Thoracic aorta (tissue), 2 donors: ENCODE measurements around the gene ZNF425. TPM values are rescaled to one million over a fixed set of nuclear protein-coding genes. Genes with fewer than 3 reads are reported as not detected.

Source experiments
- ATAC-seq: fragments of 150-250 bp; one replicate; pipeline ENCODE4 v1.8.0; 2017; ENCODE audit warnings: low read depth; ENCODE audit not compliant: insufficient number of reproducible peaks, low FRiP score
- DNase-seq: peaks from one replicate; pipeline ENCODE4 v3.0.0-alpha.2; 2020; ENCODE audit warnings: low spot score
- H3K27ac ChIP-seq, 2 donors: fragments of 200-600 bp; sonication (generic); 1 replicate in 1 of 2; 2 replicates in 1 of 2; pipeline ENCODE4 v1.5.1; 2016; ENCODE audit warnings: mild to moderate bottlenecking in 2 of 2, moderate library complexity in 2 of 2
- H3K27me3 ChIP-seq: fragments of 200-600 bp; sonication (generic); replicated peaks from 2 replicates; pipeline ENCODE4 v1.6.0; 2016; ENCODE audit warnings: mild to moderate bottlenecking; ENCODE audit not compliant: insufficient read depth
- H3K36me3 ChIP-seq: fragments of 200-600 bp; sonication (generic); one replicate; pipeline ENCODE4 v1.5.1; 2016
- H3K4me1 ChIP-seq, 2 donors: fragments of 200-600 bp; sonication (generic); 1 replicate in 1 of 2; 2 replicates in 1 of 2; pipeline versions ENCODE4 v1.5.1 to v1.6.0; 2016; ENCODE audit warnings: low read depth in 2 of 2, mild to moderate bottlenecking in 1 of 2; ENCODE audit not compliant: control insufficient read depth in 1 of 2
- H3K4me3 ChIP-seq: fragments of 200-600 bp; sonication (generic); 2 replicates; pipeline ENCODE4 v1.5.1; 2016; ENCODE audit warnings: mild to moderate bottlenecking
- H3K9me3 ChIP-seq: fragments of 200-600 bp; sonication (generic); 2 replicates; pipeline ENCODE4 v1.5.1; 2016
- CTCF ChIP-seq: fragments of 200-600 bp; sonication (generic); IDR thresholded peaks from one replicate; pipeline ENCODE4 v1.5.1; 2019; ENCODE audit warnings: antibody characterized with exemption
- total RNA-seq, 2 donors: library from RNA; depleted of rRNA; stranded (reverse); fragments of >200 nt; gene quantifications; one replicate each; pipeline versions ENCODE4 v1.1.0 to v1.2.3, GENCODE V29; 2016

Gene ZNF425
- total RNA-seq, 2 donors from 2014 or later = 3.1 to 3.4 TPM

GRCh38 chr7:149084407-149084806, 41.7 kb downstream of the ZNF425 start:
- Histone ChIP-seq H3K27me3 (no peaks in the 10 kb centered on the region), H3K36me3 (no peaks in the 10 kb centered on the region), H3K4me1 (peaks cover 0 to 1% of the 10 kb centered on the region in 2 donors), H3K27ac (no peak overlapping the region), H3K9me3 (no peaks in the 10 kb centered on the region), H3K4me3 (no peak overlapping the region)
- DNase-seq (no peak), ATAC-seq (no peak)
- TF ChIP-seq CTCF = no peak

- no peak for TF ChIP-seq CTCF
- no peaks in the 10 kb centered on the region for H3K4me1 ChIP-seq
- DNase-seq (no peak), ATAC-seq (no peak)
- no peaks in the 10 kb centered on the region for H3K36me3 ChIP-seq
- H3K27me3 ChIP-seq = no peaks in the 10 kb centered on the region
- H3K9me3 ChIP-seq = no peaks in the 10 kb centered on the region
- no peak overlapping the region for H3K4me3 ChIP-seq
- H3K27ac ChIP-seq = no peak overlapping the region
These were observed 44.2 kb downstream of the ZNF425 start for GRCh38 chr7:149081914-149082313.

- no peak for TF ChIP-seq CTCF
- DNase-seq (no peak), ATAC-seq (no peak)
- Histone ChIP-seq H3K36me3 (no peaks in the 10 kb centered on the region), H3K27me3 (no peaks in the 10 kb centered on the region), H3K9me3 (no peaks in the 10 kb centered on the region), H3K4me1 (no peaks in the 10 kb centered on the region), H3K4me3 (no peak overlapping the region), H3K27ac (no peak overlapping the region)
These were observed 48.5 kb downstream of the ZNF425 start for GRCh38 chr7:149077594-149077993.

GRCh38 chr7:149075286-149075685, 50.8 kb downstream of the ZNF425 start:
- no peaks in the 10 kb centered on the region for H3K27me3 ChIP-seq
- peaks cover 18% of the 10 kb centered on the region for H3K36me3 ChIP-seq
- DNase-seq (no peak), ATAC-seq (no peak)
- H3K9me3 ChIP-seq = no peaks in the 10 kb centered on the region
- no peak for TF ChIP-seq CTCF
- H3K27ac ChIP-seq = no peak overlapping the region
- no peak overlapping the region for H3K4me3 ChIP-seq
- H3K4me1 ChIP-seq = no peaks in the 10 kb centered on the region

GRCh38 chr7:149074116-149074885, 51.8 kb downstream of the ZNF425 start:
- ATAC-seq = no peak
- Histone ChIP-seq H3K36me3 (peaks cover 22% of the 10 kb centered on the region), H3K27ac (no peak overlapping the region)

More at GRCh38 chr7:149074116-149074885, 51.8 kb downstream of the ZNF425 start:
- Histone ChIP-seq H3K4me3 (no peak overlapping the region), H3K27me3 (no peaks in the 10 kb centered on the region), H3K9me3 (no peaks in the 10 kb centered on the region), H3K4me1 (no peaks in the 10 kb centered on the region)
- no peak for DNase-seq
- TF ChIP-seq CTCF = no peak
